ENCODE measurements around the gene KANTR. TPM values are rescaled to one million over a fixed set of nuclear protein-coding genes. Genes with fewer than 3 reads are reported as not detected.

Gene KANTR
- total RNA-seq, 1 experiment from 2014 or later, result 6.8 TPM

DNA sequence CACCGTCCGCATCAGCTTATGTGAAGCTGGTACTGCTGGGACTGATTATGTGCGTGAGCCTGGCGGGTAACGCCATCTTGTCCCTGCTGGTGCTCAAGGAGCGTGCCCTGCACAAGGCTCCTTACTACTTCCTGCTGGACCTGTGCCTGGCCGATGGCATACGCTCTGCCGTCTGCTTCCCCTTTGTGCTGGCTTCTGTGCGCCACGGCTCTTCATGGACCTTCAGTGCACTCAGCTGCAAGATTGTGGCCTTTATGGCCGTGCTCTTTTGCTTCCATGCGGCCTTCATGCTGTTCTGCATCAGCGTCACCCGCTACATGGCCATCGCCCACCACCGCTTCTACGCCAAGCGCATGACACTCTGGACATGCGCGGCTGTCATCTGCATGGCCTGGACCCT, 17.3 kb upstream of the KANTR start:
- no peak for ATAC-seq
- ChIA-PET CTCF (no interaction called here), POLR2A (no interaction called here)
- TF ChIP-seq POLR2AphosphoS5 (IDR thresholded peaks at IDR 0.05; ENCODE audit: low read depth, low read length) (no peak), TCF7L2 (IDR thresholded peaks at IDR 0.05; ENCODE audit: low read depth, low read length) (no peak), SIN3A (IDR thresholded peaks at IDR 0.05; ENCODE audit: borderline replicate concordance, insufficient read depth, low read depth, low read length) (no peak)
- TF ChIP-seq, protein P1, sequence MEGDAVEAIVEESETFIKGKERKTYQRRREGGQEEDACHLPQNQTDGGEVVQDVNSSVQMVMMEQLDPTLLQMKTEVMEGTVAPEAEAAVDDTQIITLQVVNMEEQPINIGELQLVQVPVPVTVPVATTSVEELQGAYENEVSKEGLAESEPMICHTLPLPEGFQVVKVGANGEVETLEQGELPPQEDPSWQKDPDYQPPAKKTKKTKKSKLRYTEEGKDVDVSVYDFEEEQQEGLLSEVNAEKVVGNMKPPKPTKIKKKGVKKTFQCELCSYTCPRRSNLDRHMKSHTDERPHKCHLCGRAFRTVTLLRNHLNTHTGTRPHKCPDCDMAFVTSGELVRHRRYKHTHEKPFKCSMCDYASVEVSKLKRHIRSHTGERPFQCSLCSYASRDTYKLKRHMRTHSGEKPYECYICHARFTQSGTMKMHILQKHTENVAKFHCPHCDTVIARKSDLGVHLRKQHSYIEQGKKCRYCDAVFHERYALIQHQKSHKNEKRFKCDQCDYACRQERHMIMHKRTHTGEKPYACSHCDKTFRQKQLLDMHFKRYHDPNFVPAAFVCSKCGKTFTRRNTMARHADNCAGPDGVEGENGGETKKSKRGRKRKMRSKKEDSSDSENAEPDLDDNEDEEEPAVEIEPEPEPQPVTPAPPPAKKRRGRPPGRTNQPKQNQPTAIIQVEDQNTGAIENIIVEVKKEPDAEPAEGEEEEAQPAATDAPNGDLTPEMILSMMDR (IDR thresholded peaks at IDR 0.05), result no peak
- TF ChIP-seq, protein P2, sequence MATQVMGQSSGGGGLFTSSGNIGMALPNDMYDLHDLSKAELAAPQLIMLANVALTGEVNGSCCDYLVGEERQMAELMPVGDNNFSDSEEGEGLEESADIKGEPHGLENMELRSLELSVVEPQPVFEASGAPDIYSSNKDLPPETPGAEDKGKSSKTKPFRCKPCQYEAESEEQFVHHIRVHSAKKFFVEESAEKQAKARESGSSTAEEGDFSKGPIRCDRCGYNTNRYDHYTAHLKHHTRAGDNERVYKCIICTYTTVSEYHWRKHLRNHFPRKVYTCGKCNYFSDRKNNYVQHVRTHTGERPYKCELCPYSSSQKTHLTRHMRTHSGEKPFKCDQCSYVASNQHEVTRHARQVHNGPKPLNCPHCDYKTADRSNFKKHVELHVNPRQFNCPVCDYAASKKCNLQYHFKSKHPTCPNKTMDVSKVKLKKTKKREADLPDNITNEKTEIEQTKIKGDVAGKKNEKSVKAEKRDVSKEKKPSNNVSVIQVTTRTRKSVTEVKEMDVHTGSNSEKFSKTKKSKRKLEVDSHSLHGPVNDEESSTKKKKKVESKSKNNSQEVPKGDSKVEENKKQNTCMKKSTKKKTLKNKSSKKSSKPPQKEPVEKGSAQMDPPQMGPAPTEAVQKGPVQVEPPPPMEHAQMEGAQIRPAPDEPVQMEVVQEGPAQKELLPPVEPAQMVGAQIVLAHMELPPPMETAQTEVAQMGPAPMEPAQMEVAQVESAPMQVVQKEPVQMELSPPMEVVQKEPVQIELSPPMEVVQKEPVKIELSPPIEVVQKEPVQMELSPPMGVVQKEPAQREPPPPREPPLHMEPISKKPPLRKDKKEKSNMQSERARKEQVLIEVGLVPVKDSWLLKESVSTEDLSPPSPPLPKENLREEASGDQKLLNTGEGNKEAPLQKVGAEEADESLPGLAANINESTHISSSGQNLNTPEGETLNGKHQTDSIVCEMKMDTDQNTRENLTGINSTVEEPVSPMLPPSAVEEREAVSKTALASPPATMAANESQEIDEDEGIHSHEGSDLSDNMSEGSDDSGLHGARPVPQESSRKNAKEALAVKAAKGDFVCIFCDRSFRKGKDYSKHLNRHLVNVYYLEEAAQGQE (IDR thresholded peaks at IDR 0.05; ENCODE audit: insufficient read depth in 1 of 2, low read depth in 2 of 2, low read length in 1 of 2), result no peak
- Histone ChIP-seq H3K4me3 (ENCODE audit: low read depth in 2 of 2, low read length in 2 of 2) (no peak overlapping the region), H3K4me1 (ENCODE audit: control insufficient read depth, insufficient read depth, low read length) (peaks cover 4% of the 10 kb centered on the region), H3K27ac (ENCODE audit: low read length) (no peak overlapping the region), H3K36me3 (ENCODE audit: control insufficient read depth, insufficient read depth, low read length) (no peaks in the 10 kb centered on the region), H3K27me3 (ENCODE audit: control insufficient read depth, insufficient read depth, low read length) (no peaks in the 10 kb centered on the region), H3K9me3 (ENCODE audit: control insufficient read depth, insufficient read depth, low read depth, low read length) (no peaks in the 10 kb centered on the region)
- intact Hi-C loops (cut with micrococcal nuclease; ENCODE audit: unreplicated experiment) (no loop called here), in situ Hi-C loops (cut with HindIII; ENCODE audit: low pct_unique_long_range_greater_than_20kb, low sequenced_read_pairs) (no loop called here)
- no peak for DNase-seq (ENCODE audit: low read depth, low spot score)
- BruUV-seq (replicated peaks), result no TSS peak

DNA sequence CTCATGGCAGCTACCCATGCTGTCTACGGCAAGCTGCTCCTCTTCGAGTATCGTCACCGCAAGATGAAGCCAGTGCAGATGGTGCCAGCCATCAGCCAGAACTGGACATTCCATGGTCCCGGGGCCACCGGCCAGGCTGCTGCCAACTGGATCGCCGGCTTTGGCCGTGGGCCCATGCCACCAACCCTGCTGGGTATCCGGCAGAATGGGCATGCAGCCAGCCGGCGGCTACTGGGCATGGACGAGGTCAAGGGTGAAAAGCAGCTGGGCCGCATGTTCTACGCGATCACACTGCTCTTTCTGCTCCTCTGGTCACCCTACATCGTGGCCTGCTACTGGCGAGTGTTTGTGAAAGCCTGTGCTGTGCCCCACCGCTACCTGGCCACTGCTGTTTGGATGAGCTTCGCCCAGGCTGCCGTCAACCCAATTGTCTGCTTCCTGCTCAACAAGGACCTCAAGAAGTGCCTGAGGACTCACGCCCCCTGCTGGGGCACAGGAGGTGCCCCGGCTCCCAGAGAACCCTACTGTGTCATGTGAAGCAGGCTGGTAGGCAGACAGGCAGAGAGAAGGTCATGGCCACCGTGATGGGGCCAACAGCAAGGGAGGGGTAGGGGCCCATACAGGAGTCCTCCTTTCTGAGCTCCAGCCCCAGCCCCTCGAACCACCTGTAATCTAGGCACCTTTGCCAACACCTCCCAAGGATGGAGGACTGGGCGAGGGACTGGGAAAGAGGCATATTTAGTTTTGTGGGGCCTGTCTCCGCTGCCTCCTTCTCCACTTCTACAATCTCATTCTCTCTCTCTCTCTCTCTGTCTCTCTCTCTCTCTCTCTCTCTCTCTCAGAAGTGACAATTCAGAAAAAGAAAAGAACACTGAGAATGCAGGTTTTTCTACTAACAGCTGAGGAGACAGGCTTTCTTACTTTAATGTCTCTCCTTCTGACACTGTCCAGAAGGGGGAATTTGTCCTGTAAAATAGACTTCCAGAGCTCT, 16.4 kb upstream of the KANTR start:
- BruUV-seq (replicated peaks), result no TSS peak
- Histone ChIP-seq H3K27me3 (ENCODE audit: control insufficient read depth, insufficient read depth, low read length) (no peaks in the 10 kb centered on the region), H3K4me1 (ENCODE audit: control insufficient read depth, insufficient read depth, low read length) (peaks cover 4% of the 10 kb centered on the region), H3K27ac (ENCODE audit: low read length) (no peak overlapping the region), H3K36me3 (ENCODE audit: control insufficient read depth, insufficient read depth, low read length) (no peaks in the 10 kb centered on the region), H3K4me3 (ENCODE audit: low read depth in 2 of 2, low read length in 2 of 2) (no peak overlapping the region), H3K9me3 (ENCODE audit: control insufficient read depth, insufficient read depth, low read depth, low read length) (no peaks in the 10 kb centered on the region)
- intact Hi-C loops (cut with micrococcal nuclease; ENCODE audit: unreplicated experiment), result no loop called here
- TF ChIP-seq, protein P2 (IDR thresholded peaks at IDR 0.05; ENCODE audit: insufficient read depth in 1 of 2, low read depth in 2 of 2, low read length in 1 of 2), result no peak
- TF ChIP-seq SIN3A (IDR thresholded peaks at IDR 0.05; ENCODE audit: borderline replicate concordance, insufficient read depth, low read depth, low read length) (no peak), TCF7L2 (IDR thresholded peaks at IDR 0.05; ENCODE audit: low read depth, low read length) (no peak), POLR2AphosphoS5 (IDR thresholded peaks at IDR 0.05; ENCODE audit: low read depth, low read length) (no peak)
- TF ChIP-seq, protein P1 (IDR thresholded peaks at IDR 0.05), result no peak; the same call in 1 of the 2 replicates
- CTCF ChIA-PET, result no interaction called here
- in situ Hi-C loops (cut with HindIII; ENCODE audit: low pct_unique_long_range_greater_than_20kb, low sequenced_read_pairs), result no loop called here
- DNase-seq (ENCODE audit: low read depth, low spot score) (no peak), ATAC-seq (no peak)
- POLR2A ChIA-PET, result no interaction called here
